Stimulated activated effector memory CD8-positive, alpha-beta T cell treated with anti-CD3 and anti-CD28 coated beads, Interleukin-12 subunit alpha, Interleukin-12 subunit beta, amount 100 ng/mL, for 72 hours (primary cell): ENCODE data around the gene GLRX5.

Source experiments
- ATAC-seq: fragments of 150-1000 bp; cut with Tn5 transposase; 2 replicates; pipeline ENCODE4 v1.10.0; 2021
- DNase-seq, 2 donors: peaks; one replicate each; pipeline ENCODE4 v3.0.0; 2021 to 2022; ENCODE audit warnings: low spot score in 2 of 2
- H3K27ac Mint-ChIP-seq: one replicate; pipeline ENCODE4 v1.8.0; 2022; ENCODE audit warnings: mild to moderate bottlenecking, mixed read lengths
- H3K36me3 Mint-ChIP-seq: one replicate; pipeline ENCODE4 v1.8.0; 2022; ENCODE audit warnings: mild to moderate bottlenecking, mixed read lengths
- H3K4me1 Mint-ChIP-seq: one replicate; pipeline ENCODE4 v1.8.0; 2022; ENCODE audit warnings: mixed read lengths
- H3K4me3 Mint-ChIP-seq: one replicate; pipeline ENCODE4 v1.8.0; 2022; ENCODE audit warnings: mild to moderate bottlenecking, mixed read lengths
- H3K9me3 Mint-ChIP-seq: one replicate; pipeline ENCODE4 v1.8.0; 2022; ENCODE audit warnings: mixed read lengths

Gene GLRX5

GRCh38 chr14:95521001-95521400 is 13.8 kb upstream of the GLRX5 start:
- DNase-seq (no peak), ATAC-seq (no peak)
- H3K9me3 Mint-ChIP-seq, result no peaks in the 10 kb centered on the region
- H3K27ac Mint-ChIP-seq, result peak overlapping the region; percentile 94
- peak overlapping the region; percentile 85 for H3K4me3 Mint-ChIP-seq
- H3K4me1 Mint-ChIP-seq, result peaks cover 85% of the 10 kb centered on the region
- H3K36me3 Mint-ChIP-seq, result peaks cover 25% of the 10 kb centered on the region

DNA sequence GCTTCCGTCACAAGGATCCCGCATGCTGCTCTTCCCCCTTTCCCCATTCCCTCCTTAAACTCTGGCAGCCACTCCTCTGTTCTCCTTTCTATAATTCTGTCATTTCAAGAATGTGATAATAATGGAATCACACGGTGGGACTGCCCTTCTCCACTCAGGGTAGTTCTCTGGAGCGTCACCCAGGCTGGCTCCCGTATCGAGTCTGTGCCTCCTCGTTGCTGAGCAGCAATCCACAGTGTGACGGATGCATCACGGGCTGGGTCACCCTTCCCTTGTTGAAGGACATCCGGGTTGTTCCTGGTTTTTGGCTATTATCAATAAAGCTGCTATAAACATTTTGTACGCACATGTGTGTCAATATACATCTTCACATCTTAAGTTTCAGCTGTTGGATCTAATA is 12.7 kb upstream of the GLRX5 start:
- ATAC-seq (no peak), DNase-seq (no peak)
- peaks cover 24% of the 10 kb centered on the region for H3K36me3 Mint-ChIP-seq
- H3K27ac Mint-ChIP-seq, result peak overlapping the region; percentile 94
- no peaks in the 10 kb centered on the region for H3K9me3 Mint-ChIP-seq
- peaks cover 93% of the 10 kb centered on the region for H3K4me1 Mint-ChIP-seq
- H3K4me3 Mint-ChIP-seq, result peak overlapping the region; percentile 85

- H3K4me1 Mint-ChIP-seq, result peaks cover 93% of the 10 kb centered on the region
- H3K4me3 Mint-ChIP-seq, result peak overlapping the region; percentile 85
- H3K27ac Mint-ChIP-seq, result peak overlapping the region; percentile 94
- peaks cover 20% of the 10 kb centered on the region for H3K36me3 Mint-ChIP-seq
- no peaks in the 10 kb centered on the region for H3K9me3 Mint-ChIP-seq
- ATAC-seq (no peak), DNase-seq (no peak)
Measured at GRCh38 chr14:95522556-95522955, 12.3 kb upstream of the GLRX5 start.

- Mint-ChIP-seq H3K9me3 (no peaks in the 10 kb centered on the region), H3K36me3 (peaks cover 20% of the 10 kb centered on the region), H3K4me3 (peak overlapping the region; percentile 85), H3K4me1 (peaks cover 87% of the 10 kb centered on the region), H3K27ac (peak overlapping the region; percentile 94)
- DNase-seq, result peak in 1 of 2 donors; percentile 82
- peak; percentile 91 for ATAC-seq
Measured at GRCh38 chr14:95523051-95523814, 11.6 kb upstream of the GLRX5 start.

GRCh38 chr14:95523815-95524448 is 10.9 kb upstream of the GLRX5 start:
- Mint-ChIP-seq H3K9me3 (no peaks in the 10 kb centered on the region), H3K4me1 (peaks cover 80% of the 10 kb centered on the region), H3K27ac (peak overlapping the region; percentile 94), H3K36me3 (peaks cover 20% of the 10 kb centered on the region), H3K4me3 (peak overlapping the region; percentile 85)
- ATAC-seq, result peak; percentile 12
- DNase-seq, result no peak

GRCh38 chr14:95524706-95525512 is 9.9 kb upstream of the GLRX5 start:
- peaks cover 19% of the 10 kb centered on the region for H3K36me3 Mint-ChIP-seq
- peaks cover 71% of the 10 kb centered on the region for H3K4me1 Mint-ChIP-seq
- ATAC-seq (no peak), DNase-seq (no peak)
- peak overlapping the region; percentile 85 for H3K4me3 Mint-ChIP-seq
- peak overlapping the region; percentile 94 for H3K27ac Mint-ChIP-seq
- no peaks in the 10 kb centered on the region for H3K9me3 Mint-ChIP-seq

GRCh38 chr14:95525999-95526398 is 8.9 kb upstream of the GLRX5 start:
- no peak for ATAC-seq
- peaks cover 26% of the 10 kb centered on the region for H3K36me3 Mint-ChIP-seq
- H3K4me3 Mint-ChIP-seq, result peak overlapping the region; percentile 85
- peaks cover 73% of the 10 kb centered on the region for H3K4me1 Mint-ChIP-seq
- H3K27ac Mint-ChIP-seq, result peak overlapping the region; percentile 94
- no peaks in the 10 kb centered on the region for H3K9me3 Mint-ChIP-seq
- DNase-seq, result no peak

DNA sequence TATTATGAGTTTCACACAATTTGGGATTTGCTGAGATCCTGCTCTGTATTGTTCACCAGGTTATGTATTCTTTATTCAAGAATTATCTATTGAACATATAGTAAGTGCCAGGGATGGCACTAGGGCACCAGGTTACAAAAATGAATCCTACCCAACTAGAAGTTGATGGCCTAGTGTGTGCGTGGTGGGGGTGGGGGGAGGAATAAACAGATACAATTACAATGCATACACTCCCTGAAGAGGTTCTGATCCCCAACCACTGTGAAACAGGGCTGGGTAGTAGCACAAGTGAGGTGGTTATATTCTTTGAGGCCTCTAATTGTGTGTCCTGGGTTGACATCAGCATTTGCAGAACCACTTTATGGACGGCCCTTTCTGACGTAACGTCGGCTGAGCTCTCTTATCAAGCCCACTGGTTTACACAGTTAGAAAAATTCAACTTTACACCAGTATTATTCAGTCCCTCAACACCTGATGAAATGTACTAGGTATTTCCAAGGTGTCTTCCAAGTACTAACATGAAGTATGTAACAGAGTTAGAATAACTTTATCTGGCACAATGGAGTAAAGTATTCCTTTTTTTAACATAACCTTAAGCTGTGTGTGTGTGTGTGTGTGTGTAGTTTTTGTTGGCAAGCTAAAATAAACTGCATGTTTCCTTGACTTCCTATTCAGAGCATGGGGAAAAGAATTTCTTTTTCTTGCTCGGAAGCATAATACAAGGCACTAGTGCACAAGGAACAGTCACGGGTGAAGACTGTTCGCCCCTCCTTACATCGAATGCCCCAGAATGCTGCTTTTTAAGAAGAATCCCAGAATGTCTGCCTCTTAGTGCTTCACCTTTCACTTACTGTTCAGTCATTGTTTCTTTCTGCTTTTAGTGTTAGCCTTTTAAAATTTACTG is 8.1 kb upstream of the GLRX5 start:
- peak overlapping the region; percentile 94 for H3K27ac Mint-ChIP-seq
- ATAC-seq, result no peak
- no peak for DNase-seq
- peaks cover 76% of the 10 kb centered on the region for H3K4me1 Mint-ChIP-seq
- no peaks in the 10 kb centered on the region for H3K9me3 Mint-ChIP-seq
- peaks cover 34% of the 10 kb centered on the region for H3K36me3 Mint-ChIP-seq
- peak overlapping the region; percentile 32 for H3K4me3 Mint-ChIP-seq

- DNase-seq, result no peak
- H3K4me1 Mint-ChIP-seq, result peaks cover 76% of the 10 kb centered on the region
- H3K9me3 Mint-ChIP-seq, result no peaks in the 10 kb centered on the region
- H3K27ac Mint-ChIP-seq, result peak overlapping the region; percentile 56
- ATAC-seq, result no peak
- peaks cover 41% of the 10 kb centered on the region for H3K36me3 Mint-ChIP-seq
- H3K4me3 Mint-ChIP-seq, result peak overlapping the region; percentile 32
Measured at GRCh38 chr14:95527387-95528002, 7.4 kb upstream of the GLRX5 start.

DNA sequence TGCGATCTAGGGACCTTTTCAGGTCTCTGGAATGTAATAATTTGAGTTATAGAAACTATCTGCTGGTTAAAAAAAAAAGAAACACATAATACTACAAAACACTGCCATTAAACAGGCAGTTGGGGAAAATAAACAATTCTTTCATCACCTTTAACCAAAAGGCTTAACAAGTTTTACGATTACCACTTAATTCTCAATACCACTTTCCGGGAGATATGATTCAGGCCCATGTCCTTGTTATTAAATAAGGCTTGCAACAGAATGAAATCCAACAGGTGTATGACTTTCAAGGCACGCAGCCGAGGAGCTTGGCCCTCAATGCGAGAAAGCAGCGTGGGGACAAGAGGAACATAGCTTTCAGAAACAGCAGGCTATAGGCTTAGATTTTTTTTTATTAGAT is 5.6 kb upstream of the GLRX5 start:
- no peak overlapping the region for H3K4me3 Mint-ChIP-seq
- peaks cover 70% of the 10 kb centered on the region for H3K4me1 Mint-ChIP-seq
- peaks cover 53% of the 10 kb centered on the region for H3K36me3 Mint-ChIP-seq
- peak overlapping the region; percentile 32 for H3K27ac Mint-ChIP-seq
- no peaks in the 10 kb centered on the region for H3K9me3 Mint-ChIP-seq
- ATAC-seq (no peak), DNase-seq (no peak)

DNA sequence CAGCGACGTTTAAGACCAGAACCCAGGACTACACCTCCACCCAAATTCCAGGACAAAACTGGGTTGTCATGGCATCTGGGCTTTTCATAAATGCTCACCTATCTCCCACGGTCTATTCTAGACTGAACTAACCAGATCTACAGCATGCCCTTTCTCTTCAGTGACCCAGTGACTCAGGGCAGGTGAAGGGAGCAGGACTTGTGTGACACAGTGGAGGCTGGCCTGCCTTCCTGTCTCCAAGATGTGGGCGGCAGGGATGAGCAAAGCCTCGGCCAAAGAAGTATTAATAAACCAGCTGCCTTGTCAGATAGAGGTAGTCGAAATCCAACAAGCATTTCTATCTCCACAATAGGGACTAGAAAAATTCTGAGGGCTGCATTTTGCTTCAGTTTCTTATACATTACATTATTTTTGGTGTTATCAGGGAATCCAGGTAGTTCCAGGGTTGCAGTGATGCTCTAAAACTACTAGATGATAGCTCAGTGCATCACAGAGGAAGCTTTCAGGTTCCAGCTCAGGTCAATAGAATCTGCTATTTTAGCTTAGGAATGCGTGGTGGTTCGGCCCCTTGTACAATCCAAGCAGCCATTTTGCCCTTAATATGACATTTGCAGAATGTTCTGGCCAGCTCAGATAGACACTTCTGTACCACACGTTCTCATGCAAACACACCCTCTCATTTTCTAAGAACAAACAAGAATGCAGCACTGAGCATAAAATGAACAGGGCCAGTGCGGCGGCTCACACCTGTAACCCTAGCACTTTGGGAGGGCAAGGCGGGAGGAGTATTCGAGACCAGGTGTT is 4.2 kb upstream of the GLRX5 start:
- H3K4me1 Mint-ChIP-seq, result peaks cover 60% of the 10 kb centered on the region
- ATAC-seq, result no peak

GRCh38 chr14:95531473-95531872 is 3.4 kb upstream of the GLRX5 start:
- DNase-seq, result no peak
- Mint-ChIP-seq H3K36me3 (peaks cover 57% of the 10 kb centered on the region), H3K9me3 (no peaks in the 10 kb centered on the region), H3K4me1 (peaks cover 60% of the 10 kb centered on the region), H3K27ac (peak overlapping the region; percentile 57), H3K4me3 (peak overlapping the region; percentile 95)
- ATAC-seq, result no peak

More for the DNA sequence above, 4.2 kb upstream of the GLRX5 start:
- no peak for DNase-seq
- H3K27ac Mint-ChIP-seq, result peak overlapping the region; percentile 40
- H3K4me3 Mint-ChIP-seq, result peak overlapping the region; percentile 95
- H3K9me3 Mint-ChIP-seq, result no peaks in the 10 kb centered on the region
- H3K36me3 Mint-ChIP-seq, result peaks cover 62% of the 10 kb centered on the region

DNA sequence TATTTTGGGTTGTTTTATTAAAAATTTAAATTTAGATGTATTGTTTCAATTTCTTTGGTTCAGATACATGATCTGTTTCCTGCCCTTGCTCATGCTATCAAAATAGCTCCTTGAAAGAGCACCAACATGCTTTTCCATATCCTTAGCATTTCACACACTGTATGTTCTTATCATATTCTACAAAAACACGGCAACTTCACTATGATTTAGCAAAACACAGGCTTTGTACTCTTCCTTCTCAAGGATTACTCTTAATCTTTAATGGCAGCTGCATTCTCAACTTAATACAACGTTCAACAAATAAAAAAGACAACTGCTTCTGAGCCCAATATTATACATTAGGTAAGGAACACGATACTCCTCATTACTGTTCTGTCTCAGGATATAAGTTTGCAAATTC is 2.9 kb upstream of the GLRX5 start:
- peaks cover 60% of the 10 kb centered on the region for H3K4me1 Mint-ChIP-seq
- no peaks in the 10 kb centered on the region for H3K9me3 Mint-ChIP-seq
- H3K27ac Mint-ChIP-seq, result peak overlapping the region; percentile 57
- peaks cover 57% of the 10 kb centered on the region for H3K36me3 Mint-ChIP-seq
- no peak for DNase-seq
- H3K4me3 Mint-ChIP-seq, result peak overlapping the region; percentile 95
- no peak for ATAC-seq
